Aorta (tissue), 5 donors: ENCODE data around the gene EPB41L1. TPM values are rescaled to one million over a fixed set of nuclear protein-coding genes. Genes with fewer than 3 reads are reported as not detected.

Experiments used
- ATAC-seq: fragments of 200-7000 bp; cut with Tn5 transposase; one replicate; pipeline ENCODE4 v1.9.1; 2022; ENCODE audit warnings: moderate library complexity; ENCODE audit not compliant: low FRiP score
- DNase-seq, 2 donors: peaks; one replicate each; pipeline ENCODE4 v3.0.0-alpha.2; 2020
- H3K27ac ChIP-seq, 2 donors: one replicate each; pipeline ENCODE4 v1.5.1; 2013; ENCODE audit warnings: low read length in 2 of 2, mild to moderate bottlenecking in 2 of 2, moderate library complexity in 2 of 2, control low read depth in 1 of 2, inconsistent platforms in 1 of 2, low read depth in 1 of 2
- H3K27me3 ChIP-seq, 2 donors: one replicate each; pipeline ENCODE4 v1.6.1; 2013; ENCODE audit warnings: control low read depth in 1 of 2, low read length in 1 of 2, mild to moderate bottlenecking in 1 of 2, moderate library complexity in 1 of 2; ENCODE audit not compliant: insufficient read depth in 2 of 2, control insufficient read depth in 1 of 2
- H3K36me3 ChIP-seq, 2 donors: one replicate each; pipeline ENCODE4 v1.6.1; 2013; ENCODE audit warnings: control low read depth in 1 of 2, low read length in 1 of 2, mild to moderate bottlenecking in 1 of 2; ENCODE audit not compliant: insufficient read depth in 2 of 2, control insufficient read depth in 1 of 2
- H3K4me1 ChIP-seq, 2 donors: one replicate each; pipeline ENCODE4 v1.6.1; 2013; ENCODE audit warnings: low read length in 2 of 2, control low read depth in 1 of 2, mild to moderate bottlenecking in 1 of 2, moderate library complexity in 1 of 2; ENCODE audit not compliant: insufficient read depth in 2 of 2, control insufficient read depth in 1 of 2
- H3K4me3 ChIP-seq, 2 donors: one replicate each; pipeline ENCODE4 v1.5.1; 2013; ENCODE audit warnings: low read length in 2 of 2, control low read depth in 1 of 2, mild to moderate bottlenecking in 1 of 2
- H3K9me3 ChIP-seq: one replicate; pipeline ENCODE4 v1.6.1; 2013; ENCODE audit warnings: mild to moderate bottlenecking, low read length; ENCODE audit not compliant: control insufficient read depth
- WGBS, 2 donors: extraction: QIAGEN DNeasy Blood & Tissue Kit; methylation state at CpG; one replicate each; pipeline ENCODE4 v1.1.7; 2013; 5-methylcytosine and 5-hydroxymethylcytosine counted together
- intact Hi-C, 2 donors: fragments of 100-400 bp; cut with DNase I; formaldehyde crosslinking; loops; one replicate each; pipeline versions ENCODE4 v1.14.2 to v1.15.0; 2022
- polyA plus RNA-seq, 2 donors: library from polyadenylated mRNA; stranded (reverse); fragments of 200-250 nt; gene quantifications; one replicate each; pipeline ENCODE4 v1.2.3, GENCODE V29; 2013
- total RNA-seq, 2 donors: library from RNA; stranded (reverse); fragmentation: NEBNext Ultra II Directional; extraction: Animal tissue kit (Norgen Biotek cat#: 25700); gene quantifications; one replicate each; pipeline ENCODE4 v1.2.1, GENCODE V29; 2021
- donor health status: healthy with polysubstance abuse.
- donor health status: Bipolar disorder and iron deficiency.
- donor health status: DM: no; HTN: no; CAD: no.
- donor health status: DM: no; HTN: no; CAD: no.
- donor health status: DM: yes; HTN: yes; CAD: no.

The EPB41L1 gene
- total and polyA plus RNA-seq, 4 donors: 18.0 to 47.1 (median 32.7) TPM

DNA sequence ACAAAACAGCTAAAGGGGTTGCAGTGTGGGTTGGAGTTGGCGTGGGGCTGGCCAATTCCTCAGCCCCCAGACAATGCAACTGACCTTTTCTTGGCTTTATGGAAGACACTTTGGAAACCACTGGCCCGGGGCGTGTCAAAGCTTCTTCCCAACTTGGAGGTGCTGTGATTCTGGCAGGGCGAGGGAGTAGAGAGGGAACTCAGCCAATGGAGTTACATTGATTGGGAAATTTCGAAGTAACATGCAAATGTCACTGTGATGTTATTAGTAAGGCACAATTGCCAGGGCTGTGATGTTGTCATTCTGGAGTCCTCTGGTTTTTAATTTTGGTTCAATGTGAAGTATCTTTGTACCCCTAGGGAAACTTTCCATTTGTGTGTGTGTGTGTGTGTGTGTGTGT, 41.5 kb upstream of the EPB41L1 start:
- Histone ChIP-seq H3K9me3 (no peaks in the 10 kb centered on the region), H3K36me3 (no peaks in the 10 kb centered on the region), H3K4me3 (no peak overlapping the region), H3K4me1 (no peaks in the 10 kb centered on the region), H3K27ac (no peak overlapping the region), H3K27me3 (no peaks in the 10 kb centered on the region)
- intact Hi-C loops: no loop called here
- ATAC-seq (no peak), DNase-seq (no peak)
- WGBS, 2 donors: 93 to 94% methylated on average over 5 of the region's 5 CpGs

GRCh38 chr20:36113566-36114250, 40.8 kb upstream of the EPB41L1 start:
- Histone ChIP-seq H3K27ac (no peak overlapping the region), H3K9me3 (no peaks in the 10 kb centered on the region), H3K36me3 (no peaks in the 10 kb centered on the region), H3K4me3 (no peak overlapping the region), H3K4me1 (no peaks in the 10 kb centered on the region), H3K27me3 (no peaks in the 10 kb centered on the region)
- no peak for ATAC-seq
- intact Hi-C loops: no loop called here
- WGBS, 2 donors: 82 to 83% methylated on average over 13 of the region's 13 CpGs
- DNase-seq: no peak

DNA sequence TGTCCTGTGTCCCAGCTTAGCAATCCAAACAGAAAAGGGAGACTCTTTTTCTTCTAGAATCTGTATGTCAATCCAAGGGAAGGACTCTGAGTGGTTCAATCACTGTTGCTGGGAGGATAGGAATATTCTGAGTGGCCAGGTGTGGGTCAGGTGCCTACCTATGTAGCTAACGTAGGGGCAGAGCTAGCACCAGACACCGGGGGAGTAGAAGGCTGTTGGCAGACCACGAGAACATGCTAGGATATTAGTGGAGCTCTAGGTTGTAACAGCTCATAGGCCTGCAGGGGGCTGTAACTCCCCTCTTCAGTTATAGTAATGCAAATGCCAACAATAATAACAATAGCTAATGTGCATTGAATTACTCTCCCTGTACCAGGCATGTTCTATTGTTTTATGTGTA, 39.8 kb upstream of the EPB41L1 start:
- Histone ChIP-seq H3K9me3 (no peaks in the 10 kb centered on the region), H3K27me3 (no peaks in the 10 kb centered on the region), H3K27ac (no peak overlapping the region), H3K4me3 (no peak overlapping the region), H3K36me3 (no peaks in the 10 kb centered on the region), H3K4me1 (no peaks in the 10 kb centered on the region)
- intact Hi-C loops: no loop called here
- WGBS, 2 donors: 83 to 94% methylated on average over 3 of the region's 3 CpGs
- DNase-seq (no peak), ATAC-seq (no peak)

DNA sequence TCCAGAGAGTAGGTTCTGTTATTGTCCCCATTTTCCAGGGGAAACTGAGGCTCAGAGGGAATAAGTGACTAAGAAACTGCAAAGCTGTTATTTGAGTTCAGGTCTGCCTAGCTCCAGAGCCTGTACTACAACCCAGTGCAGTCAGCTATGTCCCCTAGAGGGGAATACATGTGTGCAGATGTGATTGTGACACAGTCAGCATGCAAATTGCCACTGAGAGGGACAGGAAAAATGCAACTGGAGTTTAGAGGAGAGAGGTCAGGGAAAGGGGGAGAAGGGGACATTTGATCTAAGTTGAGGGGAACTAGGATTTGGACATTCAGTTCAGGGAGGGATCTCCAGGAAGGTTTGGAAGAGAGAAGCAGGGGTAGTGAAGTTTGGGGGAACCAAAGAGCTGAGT, 38.6 kb upstream of the EPB41L1 start:
- H3K4me1 ChIP-seq: no peaks in the 10 kb centered on the region
- DNase-seq: no peak
- H3K27me3 ChIP-seq: no peaks in the 10 kb centered on the region
- H3K27ac ChIP-seq: no peak overlapping the region
- intact Hi-C loops: no loop called here
- no peak overlapping the region for H3K4me3 ChIP-seq
- ATAC-seq: no peak
- H3K9me3 ChIP-seq: no peaks in the 10 kb centered on the region
- no peaks in the 10 kb centered on the region for H3K36me3 ChIP-seq

DNA sequence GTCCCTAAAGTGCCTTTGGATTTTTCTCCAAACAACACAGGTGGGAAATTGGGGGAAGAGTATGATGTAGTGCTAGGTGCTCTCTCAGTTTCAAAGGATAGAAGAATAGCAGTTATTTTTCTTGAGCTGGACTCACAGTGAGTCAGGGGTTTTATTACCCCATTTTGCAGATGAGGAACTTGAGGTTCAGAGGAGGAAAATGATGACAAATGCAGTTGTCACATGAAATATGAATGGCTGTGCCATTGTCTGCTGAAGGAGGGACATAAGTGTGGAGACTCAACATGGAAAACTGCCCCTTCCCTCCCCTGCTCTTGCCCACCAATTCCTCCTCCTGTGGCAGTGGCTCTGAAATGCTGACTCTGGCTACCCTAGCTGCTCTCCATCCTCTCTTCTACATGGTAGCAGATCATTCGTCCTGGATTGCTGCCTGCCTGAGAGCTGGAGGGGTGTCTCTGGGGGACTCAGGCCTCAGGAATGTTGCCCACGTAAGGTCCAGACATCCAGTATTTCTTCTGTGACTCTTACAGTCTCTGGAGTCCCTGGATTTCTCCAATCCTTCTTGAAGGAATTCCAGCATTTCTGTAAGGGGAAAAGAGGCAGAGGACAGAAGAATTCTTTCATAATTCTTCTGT, 37.6 kb upstream of the EPB41L1 start:
- WGBS, 2 donors: 12 to 20% methylated on average over 2 of the region's 2 CpGs
- ATAC-seq: no peak
- H3K27me3 ChIP-seq: no peaks in the 10 kb centered on the region
- H3K27ac ChIP-seq: no peak overlapping the region
- no peaks in the 10 kb centered on the region for H3K9me3 ChIP-seq
- no peaks in the 10 kb centered on the region for H3K4me1 ChIP-seq
- intact Hi-C loops: no loop called here
- peak in 1 of 2 donors; percentile 69 for DNase-seq
- no peaks in the 10 kb centered on the region for H3K36me3 ChIP-seq
- H3K4me3 ChIP-seq: no peak overlapping the region

DNA sequence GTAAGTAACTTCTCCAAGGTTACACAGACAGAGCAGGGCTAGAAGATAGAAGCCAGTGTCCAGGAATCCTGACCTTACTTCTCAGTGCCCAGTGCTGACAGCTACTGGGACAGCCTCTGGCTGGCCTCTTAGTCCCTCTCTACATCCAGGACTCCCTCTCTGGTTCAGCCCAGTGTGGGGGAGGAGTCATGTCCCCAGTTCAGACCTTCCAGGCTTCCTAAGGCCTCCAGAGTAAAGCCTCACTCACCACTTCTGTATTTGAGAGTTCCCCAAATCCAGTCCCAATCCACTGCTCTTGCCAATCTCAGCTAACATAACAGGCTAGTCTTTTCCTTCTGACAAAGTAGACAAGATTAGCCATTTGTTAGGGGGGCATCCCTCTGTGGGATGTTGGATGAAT, 36.9 kb upstream of the EPB41L1 start:
- no peak overlapping the region for H3K27ac ChIP-seq
- DNase-seq (peak in 1 of 2 donors; percentile 68), ATAC-seq (no peak)
- intact Hi-C loops: no loop called here
- H3K9me3 ChIP-seq: no peaks in the 10 kb centered on the region
- H3K4me1 ChIP-seq: no peaks in the 10 kb centered on the region
- no peaks in the 10 kb centered on the region for H3K36me3 ChIP-seq
- H3K27me3 ChIP-seq: no peaks in the 10 kb centered on the region
- no peak overlapping the region for H3K4me3 ChIP-seq

GRCh38 chr20:36118371-36118770, 36.2 kb upstream of the EPB41L1 start:
- ATAC-seq (no peak), DNase-seq (no peak)
- H3K4me3 ChIP-seq: no peak overlapping the region
- 91 to 93% methylated on average over 2 of the region's 2 CpGs for whole genome bisulfite sequencing, 2 donors
- H3K4me1 ChIP-seq: no peaks in the 10 kb centered on the region
- H3K27me3 ChIP-seq: no peaks in the 10 kb centered on the region
- H3K27ac ChIP-seq: no peak overlapping the region
- no peaks in the 10 kb centered on the region for H3K9me3 ChIP-seq
- intact Hi-C loops: no loop called here
- no peaks in the 10 kb centered on the region for H3K36me3 ChIP-seq

DNA sequence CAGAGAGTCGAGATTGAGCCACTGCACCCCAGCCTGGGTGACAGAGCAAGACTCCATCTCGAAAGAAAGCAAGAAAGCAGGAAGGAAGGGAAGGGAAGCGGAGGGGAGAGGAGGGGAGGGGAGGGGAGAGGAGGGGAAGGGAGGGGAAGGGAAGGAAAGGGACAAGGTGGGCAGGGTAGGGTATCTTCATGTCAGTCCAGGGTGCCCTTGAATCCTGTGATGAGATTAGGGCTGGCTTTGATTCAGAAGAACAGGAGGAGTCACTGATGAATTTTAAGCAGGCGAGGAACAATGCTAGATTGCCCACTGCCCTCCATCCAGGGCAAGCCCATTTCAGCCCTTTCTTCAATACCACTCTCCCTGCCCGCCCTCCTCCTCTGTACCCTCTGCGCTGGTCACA, 35.0 kb upstream of the EPB41L1 start:
- Histone ChIP-seq H3K27me3 (no peaks in the 10 kb centered on the region), H3K9me3 (no peaks in the 10 kb centered on the region), H3K27ac (no peak overlapping the region), H3K4me1 (no peaks in the 10 kb centered on the region), H3K4me3 (no peak overlapping the region), H3K36me3 (no peaks in the 10 kb centered on the region)
- WGBS, 2 donors: 93 to 98% methylated on average over 6 of the region's 6 CpGs
- intact Hi-C loops: no loop called here
- ATAC-seq: no peak
- no peak for DNase-seq

- H3K9me3 ChIP-seq: no peaks in the 10 kb centered on the region
- intact Hi-C loops: no loop called here
- H3K4me1 ChIP-seq: no peaks in the 10 kb centered on the region
- H3K4me3 ChIP-seq: no peak overlapping the region
- no peaks in the 10 kb centered on the region for H3K36me3 ChIP-seq
- DNase-seq (no peak), ATAC-seq (no peak)
- no peaks in the 10 kb centered on the region for H3K27me3 ChIP-seq
- 85 to 86% methylated on average over 6 of the region's 6 CpGs for WGBS, 2 donors
- no peak overlapping the region for H3K27ac ChIP-seq
Measured at GRCh38 chr20:36120241-36120640, 34.3 kb upstream of the EPB41L1 start.
